NCI-H187 treated with DMSO at 0.1 percent for 48 hours (cell line): ENCODE measurements around the gene EMC1.
"Not testable (repeated sequence)": the region's sequence is repeated elsewhere in the genome, so short reads cannot be mapped to it uniquely, and the experiment has no call there.

Experiments
- DNase-seq: peaks from one replicate; lab custom pipeline; 2025; lab: John Stamatoyannopoulos, UW

Gene EMC1

GRCh38 chr1:19216585-19216984 lies 34.7 kb downstream of the EMC1 start:
- DNase-seq: not testable (repeated sequence)

- DNase-seq: no peak
Measured at GRCh38 chr1:19213580-19213979, 37.7 kb downstream of the EMC1 start.

GRCh38 chr1:19212167-19212566 lies 39.2 kb downstream of the EMC1 start:
- DNase-seq: no peak

- no peak for DNase-seq
Measured at GRCh38 chr1:19210772-19211549, 40.4 kb downstream of the EMC1 start.

GRCh38 chr1:19209990-19210771 lies 41.1 kb downstream of the EMC1 start, which contains the start of gene UBR4:
UBR4 (minus strand) TSS chr1:19210266; CDS start chr1:19210248, 18 bp downstream.
- DNase-seq: peak; percentile 71

GRCh38 chr1:19209439-19209989 lies 41.8 kb downstream of the EMC1 start:
- no peak for DNase-seq

GRCh38 chr1:19208710-19209438 lies 42.5 kb downstream of the EMC1 start:
- no peak for DNase-seq

GRCh38 chr1:19206947-19207346 lies 44.4 kb downstream of the EMC1 start:
- no peak for DNase-seq

- DNase-seq: no peak
Measured at GRCh38 chr1:19205845-19206244, 45.5 kb downstream of the EMC1 start.

GRCh38 chr1:19205403-19205802 lies 45.9 kb downstream of the EMC1 start:
- no peak for DNase-seq

- DNase-seq: no peak
Measured at GRCh38 chr1:19204446-19205266, 46.7 kb downstream of the EMC1 start.

- DNase-seq: no peak
Measured at GRCh38 chr1:19203440-19203839, 47.9 kb downstream of the EMC1 start.

- DNase-seq: no peak
Measured at GRCh38 chr1:19202396-19202795, 48.9 kb downstream of the EMC1 start.

- DNase-seq: no peak
Measured at GRCh38 chr1:19199969-19200604, 51.2 kb downstream of the EMC1 start.

GRCh38 chr1:19199329-19199968 lies 51.9 kb downstream of the EMC1 start:
- no peak for DNase-seq

- DNase-seq: no peak
Measured at GRCh38 chr1:19198820-19199219, 52.5 kb downstream of the EMC1 start.

GRCh38 chr1:19197845-19198244 lies 53.5 kb downstream of the EMC1 start:
- DNase-seq: no peak

GRCh38 chr1:19196331-19196730 lies 55.0 kb downstream of the EMC1 start:
- DNase-seq: no peak

- no peak for DNase-seq
Measured at GRCh38 chr1:19193004-19193403, 58.3 kb downstream of the EMC1 start.

GRCh38 chr1:19191811-19192210 lies 59.5 kb downstream of the EMC1 start:
- no peak for DNase-seq
